Right kidney (tissue), 1 donor: ENCODE measurements around the gene GADD45GIP1.
"Not testable (repeated sequence)": the region's sequence is repeated elsewhere in the genome, so short reads cannot be mapped to it uniquely, and the experiment has no call there.

Experiments used
- DNase-seq: peaks from one replicate; pipeline ENCODE4 v3.0.0-alpha.2; 2016

GADD45GIP1 gene

DNA sequence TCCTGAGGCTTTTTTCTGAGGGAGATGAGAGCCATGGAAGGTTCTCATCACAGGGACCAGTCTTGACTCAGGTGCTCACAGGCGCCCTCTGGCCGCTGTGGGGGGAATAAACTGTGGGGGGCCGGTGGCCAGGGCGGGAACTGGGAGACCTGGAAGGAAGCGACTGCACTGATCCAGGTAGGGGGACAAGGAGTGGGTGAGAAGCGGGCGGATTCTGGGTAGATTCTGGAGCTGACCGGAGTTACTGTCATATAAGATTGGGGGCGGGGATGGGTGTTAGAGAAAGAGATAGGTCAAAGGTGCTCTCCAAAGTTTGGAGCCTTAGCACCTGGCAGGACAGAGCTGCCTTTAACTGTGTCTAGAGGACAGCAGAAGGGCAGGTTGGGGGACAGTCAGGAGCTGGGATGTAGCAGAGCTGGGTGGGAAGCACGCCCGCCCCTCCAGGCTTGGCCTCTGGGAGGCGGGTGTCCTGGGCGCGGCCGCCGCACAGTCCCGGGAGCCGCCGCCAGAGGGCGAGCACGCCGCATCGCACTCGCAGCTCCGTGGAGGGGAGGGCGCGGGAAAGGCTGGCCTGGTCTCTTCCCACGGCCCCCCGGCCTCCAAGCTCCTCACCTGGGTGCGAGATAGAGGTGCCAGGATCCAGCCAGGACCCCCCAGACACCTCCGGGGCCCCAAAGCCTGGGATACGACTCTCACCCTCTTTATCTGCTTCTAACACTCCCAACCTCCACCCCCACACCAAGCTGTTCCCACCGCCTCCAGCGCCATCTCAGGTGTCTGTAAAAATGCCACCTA lies 8.2 kb upstream of the GADD45GIP1 start:
- peak; percentile 93 for DNase-seq

- no peak for DNase-seq
These were observed 2.5 kb upstream of the GADD45GIP1 start for GRCh38 chr19:12959481-12959880.

GRCh38 chr19:12957389-12957952 lies 448 bp upstream of the GADD45GIP1 start:
- not testable (repeated sequence) for DNase-seq

DNA sequence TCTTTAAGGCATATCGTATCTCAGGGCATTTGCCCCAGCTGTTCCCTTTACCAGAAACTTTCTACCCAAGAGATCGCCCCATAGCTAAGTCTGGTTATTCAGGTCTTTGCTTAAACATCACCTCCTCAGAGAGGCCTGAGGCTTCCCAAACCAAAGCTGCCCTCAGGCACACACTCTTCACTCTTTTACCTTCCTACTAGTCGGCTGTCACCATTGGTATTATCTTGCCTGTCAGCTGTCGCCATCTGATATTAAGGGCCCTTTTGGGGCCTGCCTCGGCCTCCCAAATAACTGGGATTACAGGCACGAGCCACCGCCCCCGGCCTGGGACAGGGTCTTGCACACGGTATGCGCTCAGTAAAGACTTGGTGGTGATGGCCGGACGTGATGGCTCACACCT lies 1.0 kb downstream of the GADD45GIP1 start:
- DNase-seq, result no peak

DNA sequence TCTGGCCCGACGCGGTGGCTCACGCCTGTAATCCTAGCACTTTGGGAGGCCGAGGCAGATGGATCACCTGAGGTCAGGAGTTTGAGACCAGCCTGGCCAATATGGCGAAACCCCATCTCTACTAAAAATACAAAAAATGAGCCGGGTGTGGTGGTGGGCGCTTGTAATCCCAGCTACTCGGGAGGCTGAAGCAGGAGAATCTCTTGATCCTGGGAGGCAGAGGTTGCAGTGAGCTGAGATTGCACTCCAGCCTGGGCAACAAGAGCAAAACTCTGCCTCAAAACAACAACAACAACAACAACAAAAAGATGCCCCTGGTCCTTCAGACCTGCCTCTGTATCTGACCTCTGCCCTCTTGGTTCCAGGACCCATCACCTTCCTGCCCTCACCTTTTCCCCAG lies 1.4 kb downstream of the GADD45GIP1 start:
- DNase-seq, result not testable (repeated sequence)

GRCh38 chr19:12954612-12954962 lies 2.4 kb downstream of the GADD45GIP1 start:
- DNase-seq, result no peak

DNA sequence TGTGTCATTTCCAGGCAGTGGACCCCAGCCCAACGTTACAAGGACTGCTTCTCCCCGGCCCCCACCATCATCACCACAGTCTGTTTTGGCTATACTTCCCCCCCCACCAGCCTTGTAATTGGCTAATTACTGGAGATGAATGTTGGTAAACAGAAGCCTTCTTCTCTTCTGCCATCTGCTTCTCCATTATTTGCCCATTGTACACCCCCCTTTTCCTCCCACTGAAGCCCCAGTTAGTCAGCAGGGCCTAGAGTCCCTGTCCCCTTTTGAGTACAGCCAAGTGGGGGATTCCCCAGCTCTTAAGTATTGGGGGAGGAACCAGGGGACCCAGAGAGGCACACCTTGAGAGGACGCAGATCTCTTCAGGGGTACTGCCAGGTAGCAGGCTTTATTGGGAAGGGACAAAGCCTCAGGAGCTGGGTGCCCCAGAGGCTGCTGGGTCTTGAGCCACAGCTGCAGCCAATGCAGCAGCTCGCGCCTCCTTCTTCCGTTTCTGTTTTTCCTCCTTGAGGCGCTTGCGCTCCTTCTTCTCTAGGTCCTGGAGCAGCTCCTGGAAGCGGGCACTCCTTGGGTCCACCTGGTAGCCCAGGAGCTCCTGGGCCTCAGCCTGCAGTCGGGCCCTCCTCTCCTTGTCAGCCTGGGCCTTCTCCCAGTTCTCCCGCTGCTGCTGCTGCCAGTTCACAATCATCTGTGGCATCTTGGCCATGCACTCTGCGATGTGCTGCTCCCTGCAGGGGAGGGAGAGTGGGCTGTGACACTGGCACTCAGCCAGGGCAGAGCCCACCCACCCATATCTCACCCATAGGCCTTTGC lies 3.0 kb downstream of the GADD45GIP1 start:
- DNase-seq, result no peak

- DNase-seq, result no peak
These were observed 3.8 kb downstream of the GADD45GIP1 start for GRCh38 chr19:12953138-12953798.

DNA sequence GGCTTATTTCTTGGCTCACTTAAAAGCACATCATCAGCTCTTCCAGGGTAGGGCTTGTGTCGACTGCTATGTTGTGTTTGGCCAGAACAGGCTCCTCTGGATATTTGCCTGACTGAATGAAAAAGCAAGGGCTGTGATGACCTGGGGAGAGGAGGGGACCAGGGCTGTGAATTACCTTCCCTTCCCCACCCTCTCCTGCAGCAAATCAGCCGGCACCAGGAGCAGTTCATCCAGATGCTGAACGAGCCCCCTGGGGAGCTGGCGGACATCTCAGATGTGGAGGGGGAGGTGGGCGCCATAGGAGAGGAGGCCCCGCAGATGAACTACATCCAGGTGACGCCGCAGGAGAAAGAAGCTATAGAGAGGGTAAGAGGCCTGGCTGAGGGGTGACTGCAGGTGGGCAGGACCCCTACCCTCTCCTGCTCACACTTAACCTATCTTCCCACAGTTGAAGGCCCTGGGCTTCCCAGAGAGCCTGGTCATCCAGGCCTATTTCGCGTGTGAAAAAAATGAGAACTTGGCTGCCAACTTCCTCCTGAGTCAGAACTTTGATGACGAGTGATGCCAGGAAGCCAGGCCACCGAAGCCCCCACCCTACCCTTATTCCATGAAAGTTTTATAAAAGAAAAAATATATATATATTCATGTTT lies 4.4 kb downstream of the GADD45GIP1 start:
- DNase-seq, result no peak

GRCh38 chr19:12952050-12952449 lies 5.0 kb downstream of the GADD45GIP1 start:
- DNase-seq, result not testable (repeated sequence)

GRCh38 chr19:12949363-12950283 lies 7.4 kb downstream of the GADD45GIP1 start:
- DNase-seq, result no peak

DNA sequence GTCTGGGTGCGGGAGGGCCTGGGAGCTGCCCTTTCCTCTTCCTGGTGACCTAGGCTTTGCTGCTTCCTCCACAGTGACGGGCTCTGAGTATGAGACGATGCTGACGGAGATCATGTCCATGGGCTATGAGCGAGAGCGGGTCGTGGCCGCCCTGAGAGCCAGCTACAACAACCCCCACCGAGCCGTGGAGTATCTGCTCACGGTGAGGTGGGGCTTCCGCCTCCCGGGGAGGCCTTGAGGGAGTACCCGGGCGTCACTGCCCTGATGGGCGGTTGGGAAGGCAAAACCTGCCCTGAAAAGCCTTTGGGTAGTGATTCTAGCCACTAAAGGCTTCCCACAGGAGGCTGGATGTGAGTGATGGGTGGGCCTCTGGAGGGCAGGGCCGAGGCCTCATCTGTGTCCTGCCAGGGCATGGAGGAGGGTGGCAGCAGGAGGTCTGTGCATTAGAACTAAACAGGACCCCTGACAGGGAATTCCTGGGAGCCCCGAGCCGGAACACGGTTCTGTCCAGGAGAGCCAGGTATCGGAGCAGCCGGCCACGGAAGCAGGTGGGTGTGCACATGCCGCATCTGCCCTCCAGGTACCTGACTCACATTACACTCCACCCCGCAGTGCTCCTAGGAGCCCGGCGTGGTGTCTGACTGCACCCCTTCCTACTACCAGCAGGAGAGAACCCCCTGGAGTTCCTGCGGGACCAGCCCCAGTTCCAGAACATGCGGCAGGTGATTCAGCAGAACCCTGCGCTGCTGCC lies 8.2 kb downstream of the GADD45GIP1 start:
- no peak for DNase-seq

DNA sequence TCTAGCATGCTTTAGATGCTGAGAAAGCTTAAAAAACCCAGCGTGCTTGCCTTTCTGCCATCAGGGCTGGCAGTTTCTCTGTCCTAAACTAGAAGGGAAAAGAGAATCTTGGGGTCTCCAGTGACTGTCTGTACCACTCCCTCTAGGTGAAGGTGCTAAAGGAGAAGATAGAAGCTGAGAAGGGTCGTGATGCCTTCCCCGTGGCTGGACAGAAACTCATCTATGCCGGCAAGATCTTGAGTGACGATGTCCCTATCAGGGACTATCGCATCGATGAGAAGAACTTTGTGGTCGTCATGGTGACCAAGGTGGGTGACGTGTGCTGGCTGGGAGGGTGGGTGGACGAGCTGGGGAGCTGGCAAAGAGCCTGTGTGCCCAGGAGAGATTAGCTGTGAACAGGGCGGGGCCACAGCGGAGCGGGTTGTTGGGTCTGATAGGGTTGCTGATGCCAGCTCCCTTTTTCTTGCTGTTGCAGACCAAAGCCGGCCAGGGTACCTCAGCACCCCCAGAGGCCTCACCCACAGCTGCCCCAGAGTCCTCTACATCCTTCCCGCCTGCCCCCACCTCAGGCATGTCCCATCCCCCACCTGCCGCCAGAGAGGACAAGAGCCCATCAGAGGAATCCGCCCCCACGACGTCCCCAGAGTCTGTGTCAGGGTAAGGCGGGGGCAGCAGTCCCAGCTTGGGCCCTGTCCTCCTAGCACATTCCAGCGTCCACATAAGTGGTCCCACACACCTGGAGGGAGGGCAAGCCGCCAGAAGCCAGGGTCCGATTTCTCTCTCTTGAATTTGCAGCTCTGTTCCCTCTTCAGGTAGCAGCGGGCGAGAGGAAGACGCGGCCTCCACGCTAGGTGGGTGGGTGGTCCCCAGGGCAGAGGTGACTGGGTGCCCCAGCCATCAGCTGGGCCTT lies 9.1 kb downstream of the GADD45GIP1 start:
- no peak for DNase-seq

DNA sequence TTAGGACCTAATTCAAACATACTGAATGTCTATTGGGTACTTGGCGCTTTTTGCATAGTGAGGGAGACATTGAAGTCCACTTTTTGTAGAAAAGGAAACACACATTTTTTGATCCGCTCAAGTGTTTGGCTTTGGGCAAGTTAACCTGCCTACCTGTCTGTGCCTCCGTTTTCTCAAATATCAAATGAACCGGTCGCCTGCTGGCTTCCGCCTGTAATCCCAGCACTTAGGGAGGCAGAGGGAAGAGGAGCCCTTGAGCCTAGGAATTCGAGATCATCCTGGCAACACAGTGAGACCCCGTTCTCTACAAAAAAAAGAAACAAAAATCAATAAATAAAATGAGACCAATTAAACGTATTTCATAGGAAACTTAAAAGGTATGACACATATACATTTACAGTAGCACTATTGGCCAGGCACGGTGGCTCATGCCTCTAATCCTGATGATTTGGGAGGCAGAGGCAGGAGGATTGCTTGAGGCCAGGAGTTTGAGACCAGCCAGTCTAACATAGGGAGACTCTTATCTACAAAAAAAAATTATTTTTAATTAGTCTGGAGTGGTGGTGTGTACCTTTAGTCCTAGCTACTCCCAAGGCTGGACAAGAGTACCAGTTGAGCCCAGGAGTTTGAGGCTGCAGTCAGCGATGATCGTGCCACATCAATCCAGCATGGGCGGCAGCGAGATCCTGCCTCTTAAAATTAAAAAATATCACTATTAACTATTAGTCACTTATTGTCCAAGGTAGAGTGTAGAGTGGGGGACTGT lies 10.1 kb downstream of the GADD45GIP1 start:
- DNase-seq, result no peak

DNA sequence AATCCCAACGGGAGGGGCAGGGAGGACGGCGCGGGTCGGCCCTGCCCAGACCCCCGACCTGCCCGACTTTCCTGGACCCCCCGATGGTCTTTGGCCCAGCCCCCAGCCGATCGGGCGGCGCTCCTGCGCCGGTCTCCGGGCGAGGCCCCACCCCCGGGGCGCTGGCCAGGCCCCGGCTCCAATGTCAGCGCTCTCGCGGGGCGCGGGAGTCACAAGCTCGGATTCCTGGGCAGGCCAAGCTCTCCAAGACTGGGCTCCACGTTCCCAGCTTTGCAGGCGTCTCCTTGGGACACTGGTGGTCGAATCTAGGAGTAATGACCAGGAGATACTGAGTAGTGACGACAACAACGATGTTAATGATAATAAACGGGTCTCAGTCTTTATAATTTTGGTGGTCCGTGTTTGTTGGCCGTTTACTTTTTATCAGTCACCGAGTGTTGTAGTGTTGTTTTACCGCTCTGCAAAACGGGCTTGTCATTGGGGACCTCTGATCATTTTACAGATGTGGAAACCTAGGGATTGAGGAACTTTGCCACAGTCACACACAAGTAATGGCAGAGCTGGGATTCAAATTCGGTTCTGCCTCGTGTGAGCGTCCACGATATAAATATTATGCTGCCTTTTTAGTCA lies 10.8 kb downstream of the GADD45GIP1 start:
- DNase-seq, result peak; percentile 56

- peak; percentile 90 for DNase-seq
These were observed 11.4 kb downstream of the GADD45GIP1 start, which contains the start of gene RAD23A for GRCh38 chr19:12945479-12946091. TSS of gene RAD23A (plus strand) at chr19:12945862. CDS start at chr19:12945949, 87 bp downstream.

DNA sequence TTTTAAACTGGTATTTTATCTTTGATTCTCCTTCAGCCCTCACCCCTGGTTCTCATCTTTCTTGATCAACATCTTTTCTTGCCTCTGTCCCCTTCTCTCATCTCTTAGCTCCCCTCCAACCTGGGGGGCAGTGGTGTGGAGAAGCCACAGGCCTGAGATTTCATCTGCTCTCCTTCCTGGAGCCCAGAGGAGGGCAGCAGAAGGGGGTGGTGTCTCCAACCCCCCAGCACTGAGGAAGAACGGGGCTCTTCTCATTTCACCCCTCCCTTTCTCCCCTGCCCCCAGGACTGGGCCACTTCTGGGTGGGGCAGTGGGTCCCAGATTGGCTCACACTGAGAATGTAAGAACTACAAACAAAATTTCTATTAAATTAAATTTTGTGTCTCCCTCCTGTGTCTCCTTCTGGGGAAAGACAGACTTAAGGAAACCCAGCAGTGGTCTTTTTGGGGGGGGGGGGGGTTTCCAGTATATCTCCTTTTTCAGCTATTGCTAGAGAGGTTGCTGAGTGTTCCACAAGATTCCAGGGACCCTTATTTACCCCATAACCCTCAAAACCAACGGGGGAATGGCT lies 12.8 kb downstream of the GADD45GIP1 start:
- DNase-seq, result no peak
